Measurements from ENCODE around the gene AKAP7. TPM values are rescaled to one million over a fixed set of nuclear protein-coding genes. Genes with fewer than 3 reads are reported as not detected.

Gene AKAP7
- polyA plus RNA-seq, 3 donors = 2.4 to 4.9 (median 3.4) TPM

DNA sequence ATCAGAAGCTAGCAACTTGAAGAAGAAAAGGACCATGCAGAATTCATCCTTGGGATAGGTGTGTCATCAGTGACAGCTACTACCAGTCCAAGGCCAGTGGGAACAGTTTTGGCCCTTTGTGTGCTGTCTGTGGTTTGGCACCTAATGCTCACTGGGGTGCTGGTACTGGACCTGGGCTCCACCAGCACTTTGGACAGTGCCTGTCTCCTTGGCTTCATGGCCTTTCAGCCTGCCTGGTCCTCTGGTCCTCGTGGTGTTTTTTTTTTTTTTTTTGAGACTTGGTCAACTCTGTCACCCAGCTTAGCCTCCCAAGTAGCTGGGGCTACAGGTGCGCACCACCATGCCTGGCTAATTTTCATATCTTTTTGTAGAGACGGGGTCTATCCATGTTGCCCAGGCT, 56.3 kb downstream of the AKAP7 start:
- WGBS (ENCODE audit: insufficient coverage) = 100% methylated on average over 2 of the region's 3 CpGs
- Histone ChIP-seq H3K79me2 (ENCODE audit: insufficient read depth, low read length) (no peaks in the 10 kb centered on the region), H3K4me1 (ENCODE audit: control insufficient read depth in 1 of 2, insufficient read depth in 2 of 2, low read length in 2 of 2) (no peaks in the 10 kb centered on the region), H2AFZ (ENCODE audit: insufficient read depth, low read depth, low read length, poor library complexity, severe bottlenecking) (no peak overlapping the region), H3K27me3 (ENCODE audit: control insufficient read depth in 2 of 2, insufficient read depth in 2 of 2, low read length in 2 of 2) (no peaks in the 10 kb centered on the region), H3K4me2 (replicated peaks; ENCODE audit: extremely low read depth, low read length, poor library complexity, severe bottlenecking) (no peak overlapping the region), H3K9me3 (replicated peaks in 1 of 2; ENCODE audit: control insufficient read depth in 1 of 2, insufficient read depth in 1 of 2, low read length in 2 of 2) (no peaks in the 10 kb centered on the region), H4K20me1 (ENCODE audit: insufficient read depth, low read length) (no peaks in the 10 kb centered on the region), H3K27ac (ENCODE audit: low read depth in 1 of 2, low read length in 2 of 2) (no peak overlapping the region), H3K4me3 (replicated peaks in 1 of 3; ENCODE audit: low read depth in 2 of 3, low read length in 3 of 3) (no peak overlapping the region), H3K36me3 (replicated peaks in 1 of 2; ENCODE audit: control insufficient read depth in 1 of 2, insufficient read depth in 2 of 2, low read length in 2 of 2) (peaks cover 0 to 4% of the 10 kb centered on the region in 2 donors), H3K9ac (ENCODE audit: insufficient read depth, low read length, poor library complexity, severe bottlenecking) (no peak overlapping the region)
- TF ChIP-seq, protein P1, sequence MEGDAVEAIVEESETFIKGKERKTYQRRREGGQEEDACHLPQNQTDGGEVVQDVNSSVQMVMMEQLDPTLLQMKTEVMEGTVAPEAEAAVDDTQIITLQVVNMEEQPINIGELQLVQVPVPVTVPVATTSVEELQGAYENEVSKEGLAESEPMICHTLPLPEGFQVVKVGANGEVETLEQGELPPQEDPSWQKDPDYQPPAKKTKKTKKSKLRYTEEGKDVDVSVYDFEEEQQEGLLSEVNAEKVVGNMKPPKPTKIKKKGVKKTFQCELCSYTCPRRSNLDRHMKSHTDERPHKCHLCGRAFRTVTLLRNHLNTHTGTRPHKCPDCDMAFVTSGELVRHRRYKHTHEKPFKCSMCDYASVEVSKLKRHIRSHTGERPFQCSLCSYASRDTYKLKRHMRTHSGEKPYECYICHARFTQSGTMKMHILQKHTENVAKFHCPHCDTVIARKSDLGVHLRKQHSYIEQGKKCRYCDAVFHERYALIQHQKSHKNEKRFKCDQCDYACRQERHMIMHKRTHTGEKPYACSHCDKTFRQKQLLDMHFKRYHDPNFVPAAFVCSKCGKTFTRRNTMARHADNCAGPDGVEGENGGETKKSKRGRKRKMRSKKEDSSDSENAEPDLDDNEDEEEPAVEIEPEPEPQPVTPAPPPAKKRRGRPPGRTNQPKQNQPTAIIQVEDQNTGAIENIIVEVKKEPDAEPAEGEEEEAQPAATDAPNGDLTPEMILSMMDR (IDR thresholded peaks at IDR 0.05) = no peak
- Mint-ChIP-seq H3K27me3 (ENCODE audit: low read depth in 3 of 3) (no peaks in the 10 kb centered on the region), H3K9me3 (peaks cover 4 to 19% (median 15%) of the 10 kb centered on the region in 7 donors), H3K4me1 (no peaks in the 10 kb centered on the region), H3K36me3 (peaks cover 22 to 36% of the 10 kb centered on the region in 2 donors), H3K4me3 (no peak overlapping the region), H3K27ac (no peak overlapping the region)
- DNase-seq = no peak
- intact Hi-C loops (cut with micrococcal nuclease) = no loop called here

DNA sequence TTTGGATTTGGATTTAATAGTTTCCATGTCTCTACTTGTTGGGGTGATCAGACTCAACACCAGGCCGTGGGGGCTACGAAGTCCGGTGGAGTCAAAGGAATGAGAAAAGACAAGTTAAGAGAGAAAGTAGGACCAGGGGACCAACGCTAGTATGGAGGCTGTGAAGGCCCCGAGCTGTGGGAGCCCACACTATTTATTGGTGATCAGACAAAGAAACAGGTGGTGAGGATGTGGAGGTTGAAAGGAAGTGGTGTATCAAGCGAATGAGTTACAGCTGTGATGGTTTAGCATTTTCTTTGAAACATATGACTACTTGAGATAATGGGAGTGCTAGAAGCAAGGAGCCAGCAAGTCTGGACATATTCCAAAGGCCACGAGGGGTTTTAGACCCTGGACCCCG, 62.4 kb downstream of the AKAP7 start:
- H2AFZ ChIP-seq (ENCODE audit: insufficient read depth, low read depth, low read length, poor library complexity, severe bottlenecking) = no peak overlapping the region
- no peaks in the 10 kb centered on the region for H3K27me3 Mint-ChIP-seq (ENCODE audit: low read depth in 3 of 3)
- no peak overlapping the region for H3K27ac ChIP-seq (ENCODE audit: low read depth in 1 of 2, low read length in 2 of 2)
- H3K36me3 ChIP-seq (replicated peaks in 1 of 2; ENCODE audit: control insufficient read depth in 1 of 2, insufficient read depth in 2 of 2, low read length in 2 of 2) = no peaks in the 10 kb centered on the region
- WGBS (ENCODE audit: insufficient coverage) = 70% methylated on average over 7 of the region's 8 CpGs
- H3K4me3 Mint-ChIP-seq = no peak overlapping the region
- peaks cover 9 to 11% of the 10 kb centered on the region in 2 donors for H3K4me1 ChIP-seq (ENCODE audit: control insufficient read depth in 1 of 2, insufficient read depth in 2 of 2, low read length in 2 of 2)
- H3K9me3 ChIP-seq (replicated peaks in 1 of 2; ENCODE audit: control insufficient read depth in 1 of 2, insufficient read depth in 1 of 2, low read length in 2 of 2) = no peaks in the 10 kb centered on the region
- peak overlapping the region in 2 of 7 donors; percentile 44 to 59 for H3K27ac Mint-ChIP-seq
- no peaks in the 10 kb centered on the region for H3K79me2 ChIP-seq (ENCODE audit: insufficient read depth, low read length)
- no peak overlapping the region for H3K4me3 ChIP-seq (replicated peaks in 1 of 3; ENCODE audit: low read depth in 2 of 3, low read length in 3 of 3)
- peaks cover 11% of the 10 kb centered on the region for H3K4me1 Mint-ChIP-seq
- peaks cover 4 to 12% (median 8%) of the 10 kb centered on the region in 7 donors for H3K9me3 Mint-ChIP-seq
- no peak for DNase-seq
- TF ChIP-seq, protein P1 (IDR thresholded peaks at IDR 0.05) = no peak
- no peaks in the 10 kb centered on the region for H3K27me3 ChIP-seq (ENCODE audit: control insufficient read depth in 2 of 2, insufficient read depth in 2 of 2, low read length in 2 of 2)
- H3K9ac ChIP-seq (ENCODE audit: insufficient read depth, low read length, poor library complexity, severe bottlenecking) = no peak overlapping the region
- peaks cover 16 to 28% of the 10 kb centered on the region in 2 donors for H3K36me3 Mint-ChIP-seq
- H3K4me2 ChIP-seq (replicated peaks; ENCODE audit: extremely low read depth, low read length, poor library complexity, severe bottlenecking) = no peak overlapping the region
- intact Hi-C loops (cut with micrococcal nuclease) = no loop called here
- no peaks in the 10 kb centered on the region for H4K20me1 ChIP-seq (ENCODE audit: insufficient read depth, low read length)

All from CD14-positive monocyte (primary cell).